ENCODE results near the gene PAPSS2. TPM values are rescaled to one million over a fixed set of nuclear protein-coding genes. Genes with fewer than 3 reads are reported as not detected.

The PAPSS2 gene
- total and polyA plus RNA-seq, 2 experiments from 2014 or later, result 13.2 to 19.6 TPM

- TF ChIP-seq, protein P1, sequence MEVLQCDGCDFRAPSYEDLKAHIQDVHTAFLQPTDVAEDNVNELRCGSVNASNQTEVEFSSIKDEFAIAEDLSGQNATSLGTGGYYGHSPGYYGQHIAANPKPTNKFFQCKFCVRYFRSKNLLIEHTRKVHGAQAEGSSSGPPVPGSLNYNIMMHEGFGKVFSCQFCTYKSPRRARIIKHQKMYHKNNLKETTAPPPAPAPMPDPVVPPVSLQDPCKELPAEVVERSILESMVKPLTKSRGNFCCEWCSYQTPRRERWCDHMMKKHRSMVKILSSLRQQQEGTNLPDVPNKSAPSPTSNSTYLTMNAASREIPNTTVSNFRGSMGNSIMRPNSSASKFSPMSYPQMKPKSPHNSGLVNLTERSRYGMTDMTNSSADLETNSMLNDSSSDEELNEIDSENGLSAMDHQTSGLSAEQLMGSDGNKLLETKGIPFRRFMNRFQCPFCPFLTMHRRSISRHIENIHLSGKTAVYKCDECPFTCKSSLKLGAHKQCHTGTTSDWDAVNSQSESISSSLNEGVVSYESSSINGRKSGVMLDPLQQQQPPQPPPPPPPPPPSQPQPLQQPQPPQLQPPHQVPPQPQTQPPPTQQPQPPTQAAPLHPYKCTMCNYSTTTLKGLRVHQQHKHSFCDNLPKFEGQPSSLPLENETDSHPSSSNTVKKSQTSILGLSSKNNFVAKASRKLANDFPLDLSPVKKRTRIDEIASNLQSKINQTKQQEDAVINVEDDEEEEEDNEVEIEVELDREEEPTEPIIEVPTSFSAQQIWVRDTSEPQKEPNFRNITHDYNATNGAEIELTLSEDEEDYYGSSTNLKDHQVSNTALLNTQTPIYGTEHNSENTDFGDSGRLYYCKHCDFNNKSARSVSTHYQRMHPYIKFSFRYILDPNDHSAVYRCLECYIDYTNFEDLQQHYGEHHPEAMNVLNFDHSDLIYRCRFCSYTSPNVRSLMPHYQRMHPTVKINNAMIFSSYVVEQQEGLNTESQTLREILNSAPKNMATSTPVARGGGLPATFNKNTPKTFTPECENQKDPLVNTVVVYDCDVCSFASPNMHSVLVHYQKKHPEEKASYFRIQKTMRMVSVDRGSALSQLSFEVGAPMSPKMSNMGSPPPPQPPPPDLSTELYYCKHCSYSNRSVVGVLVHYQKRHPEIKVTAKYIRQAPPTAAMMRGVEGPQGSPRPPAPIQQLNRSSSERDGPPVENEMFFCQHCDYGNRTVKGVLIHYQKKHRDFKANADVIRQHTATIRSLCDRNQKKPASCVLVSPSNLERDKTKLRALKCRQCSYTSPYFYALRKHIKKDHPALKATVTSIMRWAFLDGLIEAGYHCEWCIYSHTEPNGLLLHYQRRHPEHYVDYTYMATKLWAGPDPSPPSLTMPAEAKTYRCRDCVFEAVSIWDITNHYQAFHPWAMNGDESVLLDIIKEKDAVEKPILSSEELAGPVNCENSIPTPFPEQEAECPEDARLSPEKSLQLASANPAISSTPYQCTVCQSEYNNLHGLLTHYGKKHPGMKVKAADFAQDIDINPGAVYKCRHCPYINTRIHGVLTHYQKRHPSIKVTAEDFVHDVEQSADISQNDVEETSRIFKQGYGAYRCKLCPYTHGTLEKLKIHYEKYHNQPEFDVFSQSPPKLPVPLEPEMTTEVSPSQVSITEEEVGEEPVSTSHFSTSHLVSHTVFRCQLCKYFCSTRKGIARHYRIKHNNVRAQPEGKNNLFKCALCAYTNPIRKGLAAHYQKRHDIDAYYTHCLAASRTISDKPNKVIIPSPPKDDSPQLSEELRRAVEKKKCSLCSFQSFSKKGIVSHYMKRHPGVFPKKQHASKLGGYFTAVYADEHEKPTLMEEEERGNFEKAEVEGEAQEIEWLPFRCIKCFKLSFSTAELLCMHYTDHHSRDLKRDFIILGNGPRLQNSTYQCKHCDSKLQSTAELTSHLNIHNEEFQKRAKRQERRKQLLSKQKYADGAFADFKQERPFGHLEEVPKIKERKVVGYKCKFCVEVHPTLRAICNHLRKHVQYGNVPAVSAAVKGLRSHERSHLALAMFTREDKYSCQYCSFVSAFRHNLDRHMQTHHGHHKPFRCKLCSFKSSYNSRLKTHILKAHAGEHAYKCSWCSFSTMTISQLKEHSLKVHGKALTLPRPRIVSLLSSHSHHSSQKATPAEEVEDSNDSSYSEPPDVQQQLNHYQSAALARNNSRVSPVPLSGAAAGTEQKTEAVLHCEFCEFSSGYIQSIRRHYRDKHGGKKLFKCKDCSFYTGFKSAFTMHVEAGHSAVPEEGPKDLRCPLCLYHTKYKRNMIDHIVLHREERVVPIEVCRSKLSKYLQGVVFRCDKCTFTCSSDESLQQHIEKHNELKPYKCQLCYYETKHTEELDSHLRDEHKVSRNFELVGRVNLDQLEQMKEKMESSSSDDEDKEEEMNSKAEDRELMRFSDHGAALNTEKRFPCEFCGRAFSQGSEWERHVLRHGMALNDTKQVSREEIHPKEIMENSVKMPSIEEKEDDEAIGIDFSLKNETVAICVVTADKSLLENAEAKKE (CRISPR knock-in tag; IDR thresholded peaks at IDR 0.05), result no peak
These were observed 16.7 kb upstream of the PAPSS2 start (continued) for GRCh38 chr10:87642988-87643387.

DNA sequence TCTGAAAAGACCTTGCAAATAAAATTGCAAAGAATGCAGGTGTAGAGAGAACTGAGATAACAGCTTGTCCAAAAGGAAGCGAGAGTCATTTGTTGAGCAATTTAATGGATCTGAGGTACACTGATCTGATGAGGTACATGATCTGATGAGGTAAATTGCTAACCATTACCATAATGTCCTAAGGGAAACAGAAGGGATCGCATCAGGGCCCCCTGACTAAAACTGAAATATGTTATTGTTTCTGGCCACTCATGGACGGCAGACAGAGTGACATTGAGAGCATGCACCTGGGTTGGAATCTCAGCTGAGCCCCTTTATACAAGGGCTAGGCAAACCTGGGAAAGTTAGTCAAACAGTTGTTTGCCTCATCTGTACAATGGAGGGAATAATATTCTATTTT lies 15.8 kb upstream of the PAPSS2 start:
- no peak overlapping the region for H2AFZ ChIP-seq
- peaks cover 10% of the 10 kb centered on the region; the same call in 2 of the 3 replicates for H3K9me3 Mint-ChIP-seq
- H3F3A ChIP-seq (replicated peaks; ENCODE audit: low read depth), result no peaks in the 10 kb centered on the region
- no peaks in the 10 kb centered on the region for H3K27me3 ChIP-seq (ENCODE audit: insufficient read depth)
- peaks cover 6% of the 10 kb centered on the region; the same call in 1 of the 3 replicates for H3K36me3 Mint-ChIP-seq (ENCODE audit: low read depth)
- H3K27me3 Mint-ChIP-seq (ENCODE audit: insufficient read depth, low read depth, poor library complexity), result peaks cover 2% of the 10 kb centered on the region
- H3K79me2 ChIP-seq (replicated peaks; ENCODE audit: insufficient read depth), result no peaks in the 10 kb centered on the region
- no peaks in the 10 kb centered on the region for H3K36me3 ChIP-seq (ENCODE audit: insufficient read depth)
- H4K20me1 ChIP-seq (replicated peaks; ENCODE audit: insufficient read depth), result no peaks in the 10 kb centered on the region
- no peak overlapping the region for H3K27ac Mint-ChIP-seq
- peaks cover 6% of the 10 kb centered on the region for H3K4me1 Mint-ChIP-seq
- no peak overlapping the region for H3K4me3 Mint-ChIP-seq
- H3K9me2 ChIP-seq (ENCODE audit: insufficient read depth), result peaks cover 14% of the 10 kb centered on the region; the same call in 1 of the 2 replicates
- DNase-seq (ENCODE audit: low spot score) (no peak), ATAC-seq (no peak)
- no peak overlapping the region for H3K4me2 ChIP-seq
- peaks cover 6% of the 10 kb centered on the region; the same call in 1 of the 2 replicates for H3K4me1 ChIP-seq (ENCODE audit: insufficient read depth)
- no peak overlapping the region for H3K4me3 ChIP-seq
- H3K27ac ChIP-seq (ENCODE audit: low read depth), result no peak overlapping the region
- no peak for TF ChIP-seq ZNF114 (CRISPR knock-in tag; IDR thresholded peaks at IDR 0.05)
- no peak for TF ChIP-seq EZH2 (IDR thresholded peaks at IDR 0.05; ENCODE audit: low read depth, unreplicated experiment)
- no peak for TF ChIP-seq CREB1 (CRISPR knock-in tag; IDR thresholded peaks at IDR 0.05; ENCODE audit: low read depth)
- TF ChIP-seq JUNB (IDR thresholded peaks at IDR 0.05; ENCODE audit: unreplicated experiment), result no peak
- TF ChIP-seq, protein P2, sequence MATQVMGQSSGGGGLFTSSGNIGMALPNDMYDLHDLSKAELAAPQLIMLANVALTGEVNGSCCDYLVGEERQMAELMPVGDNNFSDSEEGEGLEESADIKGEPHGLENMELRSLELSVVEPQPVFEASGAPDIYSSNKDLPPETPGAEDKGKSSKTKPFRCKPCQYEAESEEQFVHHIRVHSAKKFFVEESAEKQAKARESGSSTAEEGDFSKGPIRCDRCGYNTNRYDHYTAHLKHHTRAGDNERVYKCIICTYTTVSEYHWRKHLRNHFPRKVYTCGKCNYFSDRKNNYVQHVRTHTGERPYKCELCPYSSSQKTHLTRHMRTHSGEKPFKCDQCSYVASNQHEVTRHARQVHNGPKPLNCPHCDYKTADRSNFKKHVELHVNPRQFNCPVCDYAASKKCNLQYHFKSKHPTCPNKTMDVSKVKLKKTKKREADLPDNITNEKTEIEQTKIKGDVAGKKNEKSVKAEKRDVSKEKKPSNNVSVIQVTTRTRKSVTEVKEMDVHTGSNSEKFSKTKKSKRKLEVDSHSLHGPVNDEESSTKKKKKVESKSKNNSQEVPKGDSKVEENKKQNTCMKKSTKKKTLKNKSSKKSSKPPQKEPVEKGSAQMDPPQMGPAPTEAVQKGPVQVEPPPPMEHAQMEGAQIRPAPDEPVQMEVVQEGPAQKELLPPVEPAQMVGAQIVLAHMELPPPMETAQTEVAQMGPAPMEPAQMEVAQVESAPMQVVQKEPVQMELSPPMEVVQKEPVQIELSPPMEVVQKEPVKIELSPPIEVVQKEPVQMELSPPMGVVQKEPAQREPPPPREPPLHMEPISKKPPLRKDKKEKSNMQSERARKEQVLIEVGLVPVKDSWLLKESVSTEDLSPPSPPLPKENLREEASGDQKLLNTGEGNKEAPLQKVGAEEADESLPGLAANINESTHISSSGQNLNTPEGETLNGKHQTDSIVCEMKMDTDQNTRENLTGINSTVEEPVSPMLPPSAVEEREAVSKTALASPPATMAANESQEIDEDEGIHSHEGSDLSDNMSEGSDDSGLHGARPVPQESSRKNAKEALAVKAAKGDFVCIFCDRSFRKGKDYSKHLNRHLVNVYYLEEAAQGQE (IDR thresholded peaks at IDR 0.05; ENCODE audit: unreplicated experiment), result no peak
- no peak for TF ChIP-seq CTCF (conservative IDR thresholded peaks at IDR 0.05; ENCODE audit: low read depth in 2 of 2)
- TF ChIP-seq POLR2AphosphoS5 (IDR thresholded peaks at IDR 0.05; ENCODE audit: low read depth), result no peak
- TF ChIP-seq, protein P3, sequence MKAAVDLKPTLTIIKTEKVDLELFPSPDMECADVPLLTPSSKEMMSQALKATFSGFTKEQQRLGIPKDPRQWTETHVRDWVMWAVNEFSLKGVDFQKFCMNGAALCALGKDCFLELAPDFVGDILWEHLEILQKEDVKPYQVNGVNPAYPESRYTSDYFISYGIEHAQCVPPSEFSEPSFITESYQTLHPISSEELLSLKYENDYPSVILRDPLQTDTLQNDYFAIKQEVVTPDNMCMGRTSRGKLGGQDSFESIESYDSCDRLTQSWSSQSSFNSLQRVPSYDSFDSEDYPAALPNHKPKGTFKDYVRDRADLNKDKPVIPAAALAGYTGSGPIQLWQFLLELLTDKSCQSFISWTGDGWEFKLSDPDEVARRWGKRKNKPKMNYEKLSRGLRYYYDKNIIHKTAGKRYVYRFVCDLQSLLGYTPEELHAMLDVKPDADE (IDR thresholded peaks at IDR 0.05), result no peak
- no peak for TF ChIP-seq EZH2phosphoT487 (IDR thresholded peaks at IDR 0.05; ENCODE audit: unreplicated experiment)
- TF ChIP-seq ZNF331 (CRISPR knock-in tag; IDR thresholded peaks at IDR 0.05; ENCODE audit: low read depth), result no peak

Data from GM23338 (cell line).